Gastroesophageal sphincter (tissue), 4 donors: Measurements from ENCODE around the gene ST8SIA4. TPM values are rescaled to one million over a fixed set of nuclear protein-coding genes. Genes with fewer than 3 reads are reported as not detected.

Experiments used
- ATAC-seq: fragments of 150-250 bp; one replicate; pipeline ENCODE4 v1.9.1; 2016; ENCODE audit warnings: mild to moderate bottlenecking, moderate library complexity
- H3K27ac ChIP-seq, 4 donors: fragments of 200-600 bp; sonication (generic) in 3 of 4; 1 replicate in 3 of 4; 2 replicates in 1 of 4; pipeline ENCODE4 v1.5.1; 2016 to 2019
- H3K27me3 ChIP-seq: fragments of 200-600 bp; sonication (generic); one replicate; pipeline ENCODE4 v1.5.1; 2019
- H3K36me3 ChIP-seq, 2 donors: fragments of 200-600 bp; sonication (generic); one replicate each; pipeline ENCODE4 v1.5.1; 2019; ENCODE audit warnings: control low read depth in 1 of 2
- H3K4me1 ChIP-seq, 3 donors: fragments of 200-600 bp; sonication (generic); 1 replicate in 2 of 3; 2 replicates in 1 of 3; pipeline ENCODE4 v1.5.1; 2016 to 2019; ENCODE audit warnings: control low read depth in 2 of 3
- H3K4me3 ChIP-seq, 2 donors: fragments of 200-600 bp; sonication (generic); one replicate each; pipeline ENCODE4 v1.5.1; 2019; ENCODE audit warnings: mild to moderate bottlenecking in 1 of 2, moderate library complexity in 1 of 2
- H3K9me3 ChIP-seq, 3 donors: fragments of 200-600 bp; sonication (generic); one replicate each; pipeline ENCODE4 v1.5.1; 2017 to 2019; ENCODE audit warnings: control low read depth in 2 of 3
- CTCF ChIP-seq, 4 experiments: fragments of 200-600 bp in 2 of 4; fragments of 450-650 bp in 2 of 4; sonication (generic) in 1 of 4; IDR thresholded peaks; one replicate each; pipeline ENCODE4 v1.5.1; 2017 to 2019; ENCODE audit warnings: antibody characterized with exemption in 4 of 4, mild to moderate bottlenecking in 2 of 4, moderate library complexity in 2 of 4
- EP300 ChIP-seq: sonication (generic); formaldehyde crosslinking; IDR thresholded peaks from one replicate; pipeline ENCODE4 v1.6.1; 2017; ENCODE audit warnings: antibody characterized with exemption, mild to moderate bottlenecking
- POLR2A ChIP-seq, 2 donors: fragments of 450-650 bp; IDR thresholded peaks; one replicate each; pipeline ENCODE4 v1.6.1; 2017; ENCODE audit warnings: antibody characterized with exemption in 2 of 2, mild to moderate bottlenecking in 2 of 2, moderate library complexity in 1 of 2
- POLR2AphosphoS5 ChIP-seq: sonication (generic); formaldehyde crosslinking; IDR thresholded peaks from one replicate; pipeline ENCODE4 v1.6.1; 2017; ENCODE audit warnings: antibody characterized with exemption
- WGBS, 2 donors: methylation state at CpG; one replicate each; pipeline ENCODE4 v1.1.5; 2018; ENCODE audit warnings: low coverage in 1 of 2; 5-methylcytosine and 5-hydroxymethylcytosine counted together
- total RNA-seq, 4 donors: library from RNA; depleted of rRNA; stranded (reverse); fragments of >200 nt; gene quantifications; one replicate each; pipeline ENCODE4 v1.1.0, GENCODE V29; 2016

Gene ST8SIA4
- total RNA-seq, 4 donors from 2014 or later, result 1.1 to 3.9 (median 2.9) TPM

- Histone ChIP-seq H3K27ac (no peak overlapping the region), H3K4me3 (no peak overlapping the region), H3K9me3 (no peaks in the 10 kb centered on the region), H3K4me1 (no peaks in the 10 kb centered on the region), H3K27me3 (no peaks in the 10 kb centered on the region), H3K36me3 (no peaks in the 10 kb centered on the region)
- ATAC-seq, result peak; percentile 53
- WGBS, 2 donors, result 92 to 98% methylated on average over 6 to 7 of the region's 7 CpGs
- TF ChIP-seq CTCF (IDR thresholded peaks at IDR 0.05) (no peak), POLR2A (IDR thresholded peaks at IDR 0.05) (no peak), POLR2AphosphoS5 (no peak), EP300 (no peak)
Measured at GRCh38 chr5:100779669-100780375, 123.3 kb downstream of the ST8SIA4 start.

DNA sequence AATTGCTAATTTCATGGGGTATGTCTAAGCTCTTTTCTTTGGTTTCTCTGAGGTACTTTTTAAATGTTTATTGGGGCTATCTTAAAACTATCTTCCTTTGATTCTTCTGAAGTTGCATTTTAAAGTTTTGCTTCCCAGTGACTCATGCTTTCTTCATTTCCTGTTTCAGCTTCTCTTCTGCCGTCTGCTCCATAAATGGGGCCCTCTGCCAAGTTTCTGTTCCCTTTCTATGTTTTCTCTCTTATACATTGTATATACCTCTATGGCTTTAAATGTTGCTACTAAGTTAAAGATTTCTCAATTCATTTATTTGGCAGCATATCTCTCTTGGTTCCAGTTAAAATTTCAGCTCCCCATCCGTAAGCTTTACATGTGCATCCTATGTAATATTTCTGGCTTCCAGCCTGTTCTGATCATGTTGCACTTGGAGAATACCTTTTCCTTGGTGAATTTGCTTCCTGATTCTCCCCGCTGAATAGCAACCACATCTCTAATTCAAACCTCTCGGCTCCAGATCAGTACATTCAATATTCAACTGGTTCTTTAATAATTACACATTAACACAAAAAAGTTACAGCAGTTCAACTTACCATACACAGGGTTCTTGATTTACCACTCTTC lies 125.3 kb downstream of the ST8SIA4 start:
- Histone ChIP-seq H3K9me3 (no peaks in the 10 kb centered on the region), H3K4me3 (no peak overlapping the region), H3K27me3 (no peaks in the 10 kb centered on the region), H3K4me1 (no peaks in the 10 kb centered on the region), H3K36me3 (no peaks in the 10 kb centered on the region), H3K27ac (no peak overlapping the region)
- WGBS, 2 donors, result 42 to 53% methylated on average over 3 to 4 of the region's 4 CpGs
- TF ChIP-seq CTCF (IDR thresholded peaks at IDR 0.05), result no peak
- TF ChIP-seq POLR2AphosphoS5, result no peak
- no peak for TF ChIP-seq POLR2A (IDR thresholded peaks at IDR 0.05)
- no peak for TF ChIP-seq EP300
- ATAC-seq, result no peak

- no peak for ATAC-seq
- WGBS, 2 donors, result 70 to 86% methylated on average over 2 to 4 of the region's 5 CpGs
- TF ChIP-seq CTCF (IDR thresholded peaks at IDR 0.05) (no peak), POLR2AphosphoS5 (no peak), EP300 (no peak), POLR2A (IDR thresholded peaks at IDR 0.05) (no peak)
- Histone ChIP-seq H3K27ac (no peak overlapping the region), H3K36me3 (no peaks in the 10 kb centered on the region), H3K9me3 (no peaks in the 10 kb centered on the region), H3K4me1 (no peaks in the 10 kb centered on the region), H3K27me3 (no peaks in the 10 kb centered on the region), H3K4me3 (no peak overlapping the region)
Measured at GRCh38 chr5:100775533-100775855, 127.6 kb downstream of the ST8SIA4 start.

DNA sequence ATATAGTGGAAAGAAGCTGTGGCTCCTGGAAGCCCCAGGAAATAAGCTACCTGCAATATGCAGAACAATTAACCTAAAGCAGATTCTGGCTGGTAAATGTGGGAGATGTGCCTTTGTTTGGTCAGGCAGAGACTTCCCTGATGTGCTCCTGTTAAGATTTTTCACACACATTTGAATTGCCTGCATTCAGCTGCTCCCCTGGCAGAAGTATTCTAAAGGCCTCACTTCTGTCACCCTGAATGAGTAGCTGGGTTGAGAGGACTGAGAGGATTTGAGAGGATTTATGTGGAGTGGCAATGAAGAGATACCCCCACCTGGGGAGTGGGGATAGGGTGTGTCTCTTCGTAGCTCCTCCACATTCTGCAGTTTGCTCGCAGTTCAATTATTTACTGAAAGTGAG lies 130.5 kb downstream of the ST8SIA4 start:
- no peaks in the 10 kb centered on the region for H3K4me1 ChIP-seq
- WGBS, 2 donors, result 72 to 88% methylated on average over 2 of the region's 2 CpGs
- H3K27me3 ChIP-seq, result no peaks in the 10 kb centered on the region
- no peak overlapping the region for H3K27ac ChIP-seq
- H3K4me3 ChIP-seq, result no peak overlapping the region
- ATAC-seq, result no peak
- H3K36me3 ChIP-seq, result no peaks in the 10 kb centered on the region
- H3K9me3 ChIP-seq, result no peaks in the 10 kb centered on the region
- no peak for TF ChIP-seq EP300
- TF ChIP-seq CTCF (IDR thresholded peaks at IDR 0.05), result no peak
- TF ChIP-seq POLR2A (IDR thresholded peaks at IDR 0.05), result no peak
- TF ChIP-seq POLR2AphosphoS5, result no peak

DNA sequence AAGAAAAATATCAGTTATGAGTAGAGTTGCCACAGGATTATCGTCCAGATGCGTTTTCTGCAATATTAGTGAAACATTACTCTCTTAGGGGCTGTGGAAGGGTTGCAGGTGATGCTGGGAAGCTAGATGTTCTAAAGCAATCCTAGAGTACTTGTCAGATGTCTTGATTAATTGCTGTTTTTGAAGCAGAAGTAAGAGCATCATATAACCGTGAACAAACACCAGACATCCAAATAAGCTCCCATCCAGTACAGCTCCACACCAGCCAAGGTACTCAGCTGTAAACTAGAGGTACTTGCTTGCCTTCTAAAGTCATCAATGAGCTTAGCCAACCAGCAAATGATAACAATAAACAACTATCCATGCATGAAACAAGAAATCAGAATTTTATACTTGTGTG lies 131.1 kb downstream of the ST8SIA4 start:
- Histone ChIP-seq H3K36me3 (no peaks in the 10 kb centered on the region), H3K4me1 (no peaks in the 10 kb centered on the region), H3K27ac (no peak overlapping the region), H3K27me3 (no peaks in the 10 kb centered on the region), H3K4me3 (no peak overlapping the region), H3K9me3 (no peaks in the 10 kb centered on the region)
- no peak for ATAC-seq
- WGBS, 2 donors, result 82 to 90% methylated on average over 3 of the region's 3 CpGs
- no peak for TF ChIP-seq CTCF (IDR thresholded peaks at IDR 0.05)
- no peak for TF ChIP-seq POLR2A (IDR thresholded peaks at IDR 0.05)
- TF ChIP-seq EP300, result no peak
- no peak for TF ChIP-seq POLR2AphosphoS5
